Measurements from ENCODE around the gene ATXN1. TPM values are rescaled to one million over a fixed set of nuclear protein-coding genes. Genes with fewer than 3 reads are reported as not detected.
"Not testable (repeated sequence)": the region's sequence is repeated elsewhere in the genome, so short reads cannot be mapped to it uniquely, and the experiment has no call there.

The ATXN1 gene
- total RNA-seq, 1 experiment from 2014 or later: 27.0 TPM

DNA sequence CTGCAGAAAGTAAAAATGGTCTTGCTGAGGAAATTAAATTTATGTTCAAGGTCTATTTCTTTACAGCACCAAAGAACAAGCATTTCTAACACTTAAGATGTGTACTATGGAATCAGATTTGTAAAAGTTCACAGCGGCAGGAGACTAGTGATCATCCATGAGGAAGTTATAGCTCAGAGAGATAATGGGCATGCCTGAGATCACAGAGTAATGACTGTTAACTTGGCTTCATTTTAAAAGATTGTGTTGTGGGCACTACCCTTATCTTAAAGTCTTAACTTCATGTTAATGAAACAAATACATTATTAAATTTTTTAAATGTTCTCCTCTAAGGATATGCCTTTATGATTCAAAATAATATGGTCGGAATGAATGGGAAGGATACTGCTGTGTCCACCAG, 354.3 kb downstream of the ATXN1 start:
- intact Hi-C loops (cut with micrococcal nuclease): no loop called here
- H3K4me2 ChIP-seq (ENCODE audit: low read length): no peak overlapping the region
- ChIA-PET POLR2A (ENCODE audit: unreplicated experiment) (no interaction called here), CTCF (no interaction called here)
- no peak overlapping the region for H3K4me3 ChIP-seq (ENCODE audit: low read length)
- ATAC-seq: no peak
- H3K9me3 ChIP-seq (ENCODE audit: low read length): no peaks in the 10 kb centered on the region
- no peak overlapping the region for H2AFZ ChIP-seq (ENCODE audit: low read length)
- TF ChIP-seq, protein P1, sequence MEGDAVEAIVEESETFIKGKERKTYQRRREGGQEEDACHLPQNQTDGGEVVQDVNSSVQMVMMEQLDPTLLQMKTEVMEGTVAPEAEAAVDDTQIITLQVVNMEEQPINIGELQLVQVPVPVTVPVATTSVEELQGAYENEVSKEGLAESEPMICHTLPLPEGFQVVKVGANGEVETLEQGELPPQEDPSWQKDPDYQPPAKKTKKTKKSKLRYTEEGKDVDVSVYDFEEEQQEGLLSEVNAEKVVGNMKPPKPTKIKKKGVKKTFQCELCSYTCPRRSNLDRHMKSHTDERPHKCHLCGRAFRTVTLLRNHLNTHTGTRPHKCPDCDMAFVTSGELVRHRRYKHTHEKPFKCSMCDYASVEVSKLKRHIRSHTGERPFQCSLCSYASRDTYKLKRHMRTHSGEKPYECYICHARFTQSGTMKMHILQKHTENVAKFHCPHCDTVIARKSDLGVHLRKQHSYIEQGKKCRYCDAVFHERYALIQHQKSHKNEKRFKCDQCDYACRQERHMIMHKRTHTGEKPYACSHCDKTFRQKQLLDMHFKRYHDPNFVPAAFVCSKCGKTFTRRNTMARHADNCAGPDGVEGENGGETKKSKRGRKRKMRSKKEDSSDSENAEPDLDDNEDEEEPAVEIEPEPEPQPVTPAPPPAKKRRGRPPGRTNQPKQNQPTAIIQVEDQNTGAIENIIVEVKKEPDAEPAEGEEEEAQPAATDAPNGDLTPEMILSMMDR (conservative IDR thresholded peaks at IDR 0.05; ENCODE audit: low read depth, low read length): no peak
- TF ChIP-seq EZH2 (IDR thresholded peaks at IDR 0.05; ENCODE audit: low read length, unreplicated experiment) (no peak), EZH2phosphoT487 (IDR thresholded peaks at IDR 0.05; ENCODE audit: borderline replicate concordance, low read length) (no peak)
- no peaks in the 10 kb centered on the region for H3F3A ChIP-seq (ENCODE audit: low read length, unreplicated experiment)
- no peak overlapping the region for H3K27ac ChIP-seq (ENCODE audit: low read length)
- H3K9me2 ChIP-seq (replicated peaks; ENCODE audit: low read length): no peaks in the 10 kb centered on the region
- H3K36me3 ChIP-seq (ENCODE audit: low read depth, low read length): no peaks in the 10 kb centered on the region
- H3K27me3 ChIP-seq (ENCODE audit: low read length): no peaks in the 10 kb centered on the region
- H3K4me1 ChIP-seq (ENCODE audit: insufficient read depth, low read length): peaks cover 15% of the 10 kb centered on the region
- no peak for DNase-seq
- no peaks in the 10 kb centered on the region for H4K20me1 ChIP-seq (ENCODE audit: low read length)
- H3K9ac ChIP-seq (ENCODE audit: low read length): no peak overlapping the region
- no peaks in the 10 kb centered on the region for H3K79me2 ChIP-seq (ENCODE audit: low read length)
- BruUV-seq (replicated peaks): no TSS peak

DNA sequence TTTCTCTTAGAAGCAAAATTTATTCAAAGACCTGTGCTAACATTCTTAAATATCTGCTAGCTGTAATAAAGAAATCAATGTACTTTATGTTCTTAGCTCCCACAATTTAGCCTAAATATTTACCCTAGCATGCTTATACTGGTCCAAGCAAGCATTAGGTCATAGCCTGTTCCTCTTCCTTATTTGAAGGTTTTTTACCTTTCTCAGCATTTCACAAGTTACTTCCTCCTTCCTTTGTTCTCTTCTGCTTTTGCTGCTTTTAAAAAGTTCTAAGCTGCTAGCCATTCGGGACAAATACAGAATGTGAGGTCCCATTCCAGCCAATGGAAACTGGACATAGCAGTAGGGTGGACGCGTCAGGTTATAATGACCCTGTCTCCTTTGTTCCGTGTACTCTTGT, 354.7 kb downstream of the ATXN1 start:
- ATAC-seq; H3K79me2 ChIP-seq (ENCODE audit: low read length); H3K9ac ChIP-seq (ENCODE audit: low read length); intact Hi-C loops (cut with micrococcal nuclease); H3F3A ChIP-seq (ENCODE audit: low read length, unreplicated experiment); H3K9me2 ChIP-seq (replicated peaks; ENCODE audit: low read length); H2AFZ ChIP-seq (ENCODE audit: low read length); H3K4me3 ChIP-seq (ENCODE audit: low read length); H3K27me3 ChIP-seq (ENCODE audit: low read length); H3K4me2 ChIP-seq (ENCODE audit: low read length); H4K20me1 ChIP-seq (ENCODE audit: low read length); H3K36me3 ChIP-seq (ENCODE audit: low read depth, low read length); POLR2A ChIA-PET (ENCODE audit: unreplicated experiment); DNase-seq; CTCF ChIA-PET; H3K27ac ChIP-seq (ENCODE audit: low read length); BruUV-seq (replicated peaks); H3K9me3 ChIP-seq (ENCODE audit: low read length): not testable (repeated sequence)
- peaks cover 15% of the 10 kb centered on the region for H3K4me1 ChIP-seq (ENCODE audit: insufficient read depth, low read length)

DNA sequence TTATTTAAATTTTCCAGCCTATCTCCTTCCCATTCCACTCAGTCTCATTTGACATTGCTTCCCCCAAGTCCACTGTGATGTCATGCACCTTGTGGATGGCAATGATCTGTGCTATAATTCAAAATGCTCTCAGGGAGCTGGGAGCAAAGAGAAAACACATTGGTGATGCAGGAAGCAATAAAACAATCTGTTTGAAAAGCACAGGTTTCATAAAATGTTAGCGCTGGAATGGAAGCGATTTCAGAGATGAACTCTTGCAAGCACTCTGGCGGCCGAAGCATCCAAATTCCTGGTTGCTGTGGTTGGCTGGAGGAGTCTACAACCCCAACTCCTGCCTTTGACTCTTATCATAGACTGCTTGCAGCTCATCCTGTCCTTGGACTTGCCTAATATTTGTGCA, 355.9 kb downstream of the ATXN1 start:
- H3K9me3 ChIP-seq (ENCODE audit: low read length): no peaks in the 10 kb centered on the region
- no peak overlapping the region for H2AFZ ChIP-seq (ENCODE audit: low read length)
- DNase-seq (no peak), ATAC-seq (no peak)
- no peak overlapping the region for H3K27ac ChIP-seq (ENCODE audit: low read length)
- H3K4me1 ChIP-seq (ENCODE audit: insufficient read depth, low read length): peaks cover 13% of the 10 kb centered on the region
- POLR2A ChIA-PET (ENCODE audit: unreplicated experiment): no interaction called here
- intact Hi-C loops (cut with micrococcal nuclease): no loop called here
- H3F3A ChIP-seq (ENCODE audit: low read length, unreplicated experiment): no peaks in the 10 kb centered on the region
- CTCF ChIA-PET: no interaction called here
- H3K36me3 ChIP-seq (ENCODE audit: low read depth, low read length): no peaks in the 10 kb centered on the region
- no TSS peak for BruUV-seq (replicated peaks)
- no peaks in the 10 kb centered on the region for H3K79me2 ChIP-seq (ENCODE audit: low read length)
- no peak overlapping the region for H3K4me3 ChIP-seq (ENCODE audit: low read length)
- H3K9ac ChIP-seq (ENCODE audit: low read length): no peak overlapping the region
- no peaks in the 10 kb centered on the region for H3K27me3 ChIP-seq (ENCODE audit: low read length)
- no peak for TF ChIP-seq EZH2phosphoT487 (IDR thresholded peaks at IDR 0.05; ENCODE audit: borderline replicate concordance, low read length)
- TF ChIP-seq, protein P1 (conservative IDR thresholded peaks at IDR 0.05; ENCODE audit: low read depth, low read length): no peak
- TF ChIP-seq EZH2 (IDR thresholded peaks at IDR 0.05; ENCODE audit: low read length, unreplicated experiment): no peak
- no peaks in the 10 kb centered on the region for H4K20me1 ChIP-seq (ENCODE audit: low read length)
- H3K4me2 ChIP-seq (ENCODE audit: low read length): no peak overlapping the region
- H3K9me2 ChIP-seq (replicated peaks; ENCODE audit: low read length): no peaks in the 10 kb centered on the region

All from PC-3 (cell line).